ENCODE results near the gene LRRC1.

LRRC1 gene

GRCh38 chr6:53947780-53948179, 153.0 kb downstream of the LRRC1 start:
- no peaks in the 10 kb centered on the region for H3K27me3 ChIP-seq (ENCODE audit: insufficient read depth, poor library complexity, severe bottlenecking)
- H3K36me3 ChIP-seq (ENCODE audit: low read depth): no peaks in the 10 kb centered on the region
- H3K9me3 ChIP-seq (ENCODE audit: severe bottlenecking): peaks cover 7% of the 10 kb centered on the region
- H3K4me3 ChIP-seq (ENCODE audit: severe bottlenecking): no peak overlapping the region
- ATAC-seq (ENCODE audit: low read depth) (no peak), DNase-seq (ENCODE audit: low spot score) (no peak)
- H3K4me1 ChIP-seq (ENCODE audit: insufficient read depth, poor library complexity, severe bottlenecking): no peaks in the 10 kb centered on the region
- H3K27ac ChIP-seq (ENCODE audit: poor library complexity, severe bottlenecking): no peak overlapping the region
- no peak for TF ChIP-seq CTCF (IDR thresholded peaks at IDR 0.05; ENCODE audit: poor library complexity, severe bottlenecking)

- DNase-seq (ENCODE audit: low spot score) (no peak), ATAC-seq (ENCODE audit: low read depth) (no peak)
- Histone ChIP-seq H3K36me3 (ENCODE audit: low read depth) (no peaks in the 10 kb centered on the region), H3K4me3 (ENCODE audit: severe bottlenecking) (no peak overlapping the region), H3K27me3 (ENCODE audit: insufficient read depth, poor library complexity, severe bottlenecking) (no peaks in the 10 kb centered on the region), H3K9me3 (ENCODE audit: severe bottlenecking) (peaks cover 7% of the 10 kb centered on the region), H3K4me1 (ENCODE audit: insufficient read depth, poor library complexity, severe bottlenecking) (no peaks in the 10 kb centered on the region), H3K27ac (ENCODE audit: poor library complexity, severe bottlenecking) (no peak overlapping the region)
- no peak for TF ChIP-seq CTCF (IDR thresholded peaks at IDR 0.05; ENCODE audit: poor library complexity, severe bottlenecking)
These were observed 156.6 kb downstream of the LRRC1 start for GRCh38 chr6:53951383-53951782.

GRCh38 chr6:53956068-53956711, 161.4 kb downstream of the LRRC1 start:
- Histone ChIP-seq H3K4me3 (ENCODE audit: severe bottlenecking) (no peak overlapping the region), H3K27me3 (ENCODE audit: insufficient read depth, poor library complexity, severe bottlenecking) (no peaks in the 10 kb centered on the region), H3K27ac (ENCODE audit: poor library complexity, severe bottlenecking) (no peak overlapping the region), H3K9me3 (ENCODE audit: severe bottlenecking) (no peaks in the 10 kb centered on the region), H3K36me3 (ENCODE audit: low read depth) (no peaks in the 10 kb centered on the region), H3K4me1 (ENCODE audit: insufficient read depth, poor library complexity, severe bottlenecking) (no peaks in the 10 kb centered on the region)
- ATAC-seq (ENCODE audit: low read depth): peak; percentile 97
- TF ChIP-seq CTCF (IDR thresholded peaks at IDR 0.05; ENCODE audit: poor library complexity, severe bottlenecking): peak; percentile 93
- no peak for DNase-seq (ENCODE audit: low spot score)

- DNase-seq (ENCODE audit: low spot score): no peak
- Histone ChIP-seq H3K36me3 (ENCODE audit: low read depth) (no peaks in the 10 kb centered on the region), H3K4me1 (ENCODE audit: insufficient read depth, poor library complexity, severe bottlenecking) (no peaks in the 10 kb centered on the region), H3K9me3 (ENCODE audit: severe bottlenecking) (no peaks in the 10 kb centered on the region), H3K27ac (ENCODE audit: poor library complexity, severe bottlenecking) (no peak overlapping the region), H3K4me3 (ENCODE audit: severe bottlenecking) (no peak overlapping the region), H3K27me3 (ENCODE audit: insufficient read depth, poor library complexity, severe bottlenecking) (no peaks in the 10 kb centered on the region)
- ATAC-seq (ENCODE audit: low read depth): no peak
- no peak for TF ChIP-seq CTCF (IDR thresholded peaks at IDR 0.05; ENCODE audit: poor library complexity, severe bottlenecking)
These were observed 162.0 kb downstream of the LRRC1 start for GRCh38 chr6:53956804-53957203.

GRCh38 chr6:53959717-53960116, 164.9 kb downstream of the LRRC1 start:
- no peak overlapping the region for H3K27ac ChIP-seq (ENCODE audit: poor library complexity, severe bottlenecking)
- ATAC-seq (ENCODE audit: low read depth) (no peak), DNase-seq (ENCODE audit: low spot score) (no peak)
- TF ChIP-seq CTCF (IDR thresholded peaks at IDR 0.05; ENCODE audit: poor library complexity, severe bottlenecking): no peak
- no peak overlapping the region for H3K4me3 ChIP-seq (ENCODE audit: severe bottlenecking)
- no peaks in the 10 kb centered on the region for H3K27me3 ChIP-seq (ENCODE audit: insufficient read depth, poor library complexity, severe bottlenecking)
- H3K9me3 ChIP-seq (ENCODE audit: severe bottlenecking): no peaks in the 10 kb centered on the region
- H3K4me1 ChIP-seq (ENCODE audit: insufficient read depth, poor library complexity, severe bottlenecking): no peaks in the 10 kb centered on the region
- H3K36me3 ChIP-seq (ENCODE audit: low read depth): no peaks in the 10 kb centered on the region

Measured in RWPE2 (cell line).